HepG2 (cell line): Measurements from ENCODE around the gene CAMK2A.

Experiments
- FOXJ3 ChIP-seq: sonication (generic); formaldehyde crosslinking; IDR thresholded peaks from 2 replicates; pipeline ENCODE4 v1.4.0; 2020; ENCODE audit warnings: missing genetic modification reagents, mild to moderate bottlenecking, borderline replicate concordance
- NFE2L1 ChIP-seq: sonication (generic); formaldehyde crosslinking; IDR thresholded peaks from 2 replicates; pipeline ENCODE4 v1.4.0; 2020; ENCODE audit warnings: missing genetic modification reagents, mild to moderate bottlenecking, borderline replicate concordance
- POLR2A ChIP-seq, 2 experiments: IDR thresholded peaks; 2 replicates each; pipeline ENCODE4 v1.6.1; 2011; ENCODE audit warnings: low read depth in 2 of 2, low read length in 2 of 2, mild to moderate bottlenecking in 1 of 2, moderate library complexity in 1 of 2; ENCODE audit not compliant: insufficient read depth in 1 of 2
- SMAD1 ChIP-seq: sonication (generic); formaldehyde crosslinking; IDR thresholded peaks from 2 replicates; pipeline ENCODE4 v1.4.0; 2020; ENCODE audit warnings: missing genetic modification reagents, low read depth, mild to moderate bottlenecking, borderline replicate concordance
- ZBTB7A ChIP-seq: sonication (generic); formaldehyde crosslinking; IDR thresholded peaks from 2 replicates; pipeline ENCODE4 v1.8.0; 2022; ENCODE audit warnings: mild to moderate bottlenecking, missing genetic modification reagents
- ZNF768 ChIP-seq: sonication (generic); formaldehyde crosslinking; IDR thresholded peaks from 2 replicates; pipeline ENCODE4 v1.4.0; 2020; ENCODE audit warnings: missing genetic modification reagents
- TF ChIP-seq, protein P1 (sequence below): IDR thresholded peaks from 2 replicates; pipeline ENCODE4 v1.6.1; 2018; ENCODE audit warnings: missing genetic modification reagents, mild to moderate bottlenecking, missing compliant biosample characterization
- TF ChIP-seq, protein P2 (sequence below): sonication (generic); formaldehyde crosslinking; IDR thresholded peaks from 2 replicates; pipeline ENCODE4 v1.4.0; 2020; ENCODE audit warnings: missing genetic modification reagents
- TF ChIP-seq, protein P3 (sequence below): sonication (generic); formaldehyde crosslinking; IDR thresholded peaks from 2 replicates; pipeline ENCODE4 v1.5.0; 2020; ENCODE audit warnings: mild to moderate bottlenecking, missing genetic modification reagents, moderate library complexity
- TF ChIP-seq, protein P4 (sequence below): sonication (generic); formaldehyde crosslinking; IDR thresholded peaks from 2 replicates; pipeline ENCODE4 v1.4.0; 2020; ENCODE audit warnings: mild to moderate bottlenecking, missing genetic modification reagents
- TF ChIP-seq, protein P5 (sequence below): conservative IDR thresholded peaks from 2 replicates; pipeline ENCODE4 v1.6.1; 2018; ENCODE audit warnings: missing genetic modification reagents

DNA sequence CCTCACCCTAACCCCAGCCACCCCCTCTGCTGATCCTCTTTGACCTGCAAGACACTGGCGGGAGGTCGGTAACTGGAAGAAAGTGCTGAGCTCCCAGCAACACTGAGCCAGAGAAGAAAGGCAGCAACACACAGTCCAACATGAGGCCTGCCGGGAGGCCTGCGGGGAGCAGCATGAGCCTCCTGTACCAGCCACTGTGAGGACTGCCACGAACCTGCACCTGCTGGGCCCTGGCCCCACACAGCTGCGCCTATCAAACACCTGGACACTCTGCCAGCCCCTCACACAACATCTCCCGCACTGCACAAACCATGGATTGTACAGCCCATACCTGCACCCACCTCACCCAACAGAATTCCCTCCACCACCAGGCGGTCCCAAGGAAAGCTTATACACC lies 18.3 kb downstream of the CAMK2A start:
- TF ChIP-seq, protein P1, sequence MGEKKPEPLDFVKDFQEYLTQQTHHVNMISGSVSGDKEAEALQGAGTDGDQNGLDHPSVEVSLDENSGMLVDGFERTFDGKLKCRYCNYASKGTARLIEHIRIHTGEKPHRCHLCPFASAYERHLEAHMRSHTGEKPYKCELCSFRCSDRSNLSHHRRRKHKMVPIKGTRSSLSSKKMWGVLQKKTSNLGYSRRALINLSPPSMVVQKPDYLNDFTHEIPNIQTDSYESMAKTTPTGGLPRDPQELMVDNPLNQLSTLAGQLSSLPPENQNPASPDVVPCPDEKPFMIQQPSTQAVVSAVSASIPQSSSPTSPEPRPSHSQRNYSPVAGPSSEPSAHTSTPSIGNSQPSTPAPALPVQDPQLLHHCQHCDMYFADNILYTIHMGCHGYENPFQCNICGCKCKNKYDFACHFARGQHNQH (CRISPR knock-in tag), result no peak
- TF ChIP-seq, protein P2, sequence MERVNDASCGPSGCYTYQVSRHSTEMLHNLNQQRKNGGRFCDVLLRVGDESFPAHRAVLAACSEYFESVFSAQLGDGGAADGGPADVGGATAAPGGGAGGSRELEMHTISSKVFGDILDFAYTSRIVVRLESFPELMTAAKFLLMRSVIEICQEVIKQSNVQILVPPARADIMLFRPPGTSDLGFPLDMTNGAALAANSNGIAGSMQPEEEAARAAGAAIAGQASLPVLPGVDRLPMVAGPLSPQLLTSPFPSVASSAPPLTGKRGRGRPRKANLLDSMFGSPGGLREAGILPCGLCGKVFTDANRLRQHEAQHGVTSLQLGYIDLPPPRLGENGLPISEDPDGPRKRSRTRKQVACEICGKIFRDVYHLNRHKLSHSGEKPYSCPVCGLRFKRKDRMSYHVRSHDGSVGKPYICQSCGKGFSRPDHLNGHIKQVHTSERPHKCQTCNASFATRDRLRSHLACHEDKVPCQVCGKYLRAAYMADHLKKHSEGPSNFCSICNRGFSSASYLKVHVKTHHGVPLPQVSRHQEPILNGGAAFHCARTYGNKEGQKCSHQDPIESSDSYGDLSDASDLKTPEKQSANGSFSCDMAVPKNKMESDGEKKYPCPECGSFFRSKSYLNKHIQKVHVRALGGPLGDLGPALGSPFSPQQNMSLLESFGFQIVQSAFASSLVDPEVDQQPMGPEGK (CRISPR knock-in tag), result no peak
- TF ChIP-seq, protein P3, sequence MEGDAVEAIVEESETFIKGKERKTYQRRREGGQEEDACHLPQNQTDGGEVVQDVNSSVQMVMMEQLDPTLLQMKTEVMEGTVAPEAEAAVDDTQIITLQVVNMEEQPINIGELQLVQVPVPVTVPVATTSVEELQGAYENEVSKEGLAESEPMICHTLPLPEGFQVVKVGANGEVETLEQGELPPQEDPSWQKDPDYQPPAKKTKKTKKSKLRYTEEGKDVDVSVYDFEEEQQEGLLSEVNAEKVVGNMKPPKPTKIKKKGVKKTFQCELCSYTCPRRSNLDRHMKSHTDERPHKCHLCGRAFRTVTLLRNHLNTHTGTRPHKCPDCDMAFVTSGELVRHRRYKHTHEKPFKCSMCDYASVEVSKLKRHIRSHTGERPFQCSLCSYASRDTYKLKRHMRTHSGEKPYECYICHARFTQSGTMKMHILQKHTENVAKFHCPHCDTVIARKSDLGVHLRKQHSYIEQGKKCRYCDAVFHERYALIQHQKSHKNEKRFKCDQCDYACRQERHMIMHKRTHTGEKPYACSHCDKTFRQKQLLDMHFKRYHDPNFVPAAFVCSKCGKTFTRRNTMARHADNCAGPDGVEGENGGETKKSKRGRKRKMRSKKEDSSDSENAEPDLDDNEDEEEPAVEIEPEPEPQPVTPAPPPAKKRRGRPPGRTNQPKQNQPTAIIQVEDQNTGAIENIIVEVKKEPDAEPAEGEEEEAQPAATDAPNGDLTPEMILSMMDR (CRISPR knock-in tag), result no peak
- no peak for TF ChIP-seq SMAD1
- no peak for TF ChIP-seq ZBTB7A (CRISPR knock-in tag)
- TF ChIP-seq POLR2A (IDR thresholded peaks at IDR 0.05; ENCODE audit: insufficient read depth in 1 of 2, low read depth in 2 of 2, low read length in 2 of 2), result no peak
- TF ChIP-seq NFE2L1, result no peak
- TF ChIP-seq FOXJ3, result no peak
- TF ChIP-seq, protein P4, sequence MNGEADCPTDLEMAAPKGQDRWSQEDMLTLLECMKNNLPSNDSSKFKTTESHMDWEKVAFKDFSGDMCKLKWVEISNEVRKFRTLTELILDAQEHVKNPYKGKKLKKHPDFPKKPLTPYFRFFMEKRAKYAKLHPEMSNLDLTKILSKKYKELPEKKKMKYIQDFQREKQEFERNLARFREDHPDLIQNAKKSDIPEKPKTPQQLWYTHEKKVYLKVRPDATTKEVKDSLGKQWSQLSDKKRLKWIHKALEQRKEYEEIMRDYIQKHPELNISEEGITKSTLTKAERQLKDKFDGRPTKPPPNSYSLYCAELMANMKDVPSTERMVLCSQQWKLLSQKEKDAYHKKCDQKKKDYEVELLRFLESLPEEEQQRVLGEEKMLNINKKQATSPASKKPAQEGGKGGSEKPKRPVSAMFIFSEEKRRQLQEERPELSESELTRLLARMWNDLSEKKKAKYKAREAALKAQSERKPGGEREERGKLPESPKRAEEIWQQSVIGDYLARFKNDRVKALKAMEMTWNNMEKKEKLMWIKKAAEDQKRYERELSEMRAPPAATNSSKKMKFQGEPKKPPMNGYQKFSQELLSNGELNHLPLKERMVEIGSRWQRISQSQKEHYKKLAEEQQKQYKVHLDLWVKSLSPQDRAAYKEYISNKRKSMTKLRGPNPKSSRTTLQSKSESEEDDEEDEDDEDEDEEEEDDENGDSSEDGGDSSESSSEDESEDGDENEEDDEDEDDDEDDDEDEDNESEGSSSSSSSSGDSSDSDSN (CRISPR knock-in tag), result no peak
- no peak for TF ChIP-seq ZNF768 (CRISPR knock-in tag)
- TF ChIP-seq, protein P5, sequence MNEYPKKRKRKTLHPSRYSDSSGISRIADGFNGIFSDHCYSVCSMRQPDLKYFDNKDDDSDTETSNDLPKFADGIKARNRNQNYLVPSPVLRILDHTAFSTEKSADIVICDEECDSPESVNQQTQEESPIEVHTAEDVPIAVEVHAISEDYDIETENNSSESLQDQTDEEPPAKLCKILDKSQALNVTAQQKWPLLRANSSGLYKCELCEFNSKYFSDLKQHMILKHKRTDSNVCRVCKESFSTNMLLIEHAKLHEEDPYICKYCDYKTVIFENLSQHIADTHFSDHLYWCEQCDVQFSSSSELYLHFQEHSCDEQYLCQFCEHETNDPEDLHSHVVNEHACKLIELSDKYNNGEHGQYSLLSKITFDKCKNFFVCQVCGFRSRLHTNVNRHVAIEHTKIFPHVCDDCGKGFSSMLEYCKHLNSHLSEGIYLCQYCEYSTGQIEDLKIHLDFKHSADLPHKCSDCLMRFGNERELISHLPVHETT (CRISPR knock-in tag), result no peak
